ENCODE measurements around the gene HOXC9.

HOXC9 gene

GRCh38 chr12:54000116-54001114, at the start of gene HOXC9:
TSS of gene HOXC9 (plus strand) at chr12:54000161. CDS start at chr12:54000189, 28 bp downstream.
- DNase-seq: no peak

GRCh38 chr12:53950437-53950773, 49.6 kb upstream of the HOXC9 start:
- DNase-seq: no peak

DNA sequence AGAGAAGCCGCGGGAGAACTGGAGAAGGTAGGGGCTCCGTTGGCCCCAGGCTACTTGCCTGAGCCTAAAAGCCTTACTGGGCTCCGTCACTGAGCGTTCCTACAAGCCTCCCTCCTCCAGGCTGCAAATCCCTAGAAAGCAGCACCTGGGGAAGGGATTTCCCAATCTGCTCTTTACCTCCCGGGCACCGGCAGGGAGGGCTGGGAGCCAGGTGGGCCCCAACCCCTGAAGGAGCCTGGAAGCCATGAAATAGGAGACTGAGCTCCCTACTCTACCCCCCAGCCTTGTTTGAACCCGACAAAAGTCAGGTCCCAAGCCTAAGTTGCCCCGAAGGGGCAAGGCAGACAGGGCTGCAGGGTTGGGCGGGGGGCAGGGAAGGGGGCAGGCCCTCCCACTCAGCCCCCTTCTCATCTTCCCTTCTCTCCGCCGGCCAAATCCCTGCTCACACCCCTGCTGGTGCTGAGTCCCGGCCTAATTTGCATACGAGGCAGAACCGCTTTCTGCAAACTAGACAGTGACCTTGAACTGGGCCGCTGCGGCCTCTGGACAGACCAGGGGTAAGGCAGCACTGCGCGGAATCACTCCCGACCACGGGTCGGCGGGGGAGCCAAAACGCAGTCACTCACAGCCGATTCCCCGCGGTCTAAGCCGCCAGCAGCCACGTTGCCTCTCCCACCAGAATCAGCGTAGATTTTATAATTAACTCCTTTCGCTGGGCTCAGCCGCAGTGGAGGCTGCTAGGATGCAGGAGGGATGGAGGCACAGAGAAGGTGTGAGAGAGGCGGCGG, 49.0 kb upstream of the HOXC9 start:
- DNase-seq: no peak

- DNase-seq: no peak
Observed at GRCh38 chr12:53951577-53952334, 48.2 kb upstream of the HOXC9 start.

- no peak for DNase-seq
Observed at GRCh38 chr12:53952335-53952694, 47.6 kb upstream of the HOXC9 start.

DNA sequence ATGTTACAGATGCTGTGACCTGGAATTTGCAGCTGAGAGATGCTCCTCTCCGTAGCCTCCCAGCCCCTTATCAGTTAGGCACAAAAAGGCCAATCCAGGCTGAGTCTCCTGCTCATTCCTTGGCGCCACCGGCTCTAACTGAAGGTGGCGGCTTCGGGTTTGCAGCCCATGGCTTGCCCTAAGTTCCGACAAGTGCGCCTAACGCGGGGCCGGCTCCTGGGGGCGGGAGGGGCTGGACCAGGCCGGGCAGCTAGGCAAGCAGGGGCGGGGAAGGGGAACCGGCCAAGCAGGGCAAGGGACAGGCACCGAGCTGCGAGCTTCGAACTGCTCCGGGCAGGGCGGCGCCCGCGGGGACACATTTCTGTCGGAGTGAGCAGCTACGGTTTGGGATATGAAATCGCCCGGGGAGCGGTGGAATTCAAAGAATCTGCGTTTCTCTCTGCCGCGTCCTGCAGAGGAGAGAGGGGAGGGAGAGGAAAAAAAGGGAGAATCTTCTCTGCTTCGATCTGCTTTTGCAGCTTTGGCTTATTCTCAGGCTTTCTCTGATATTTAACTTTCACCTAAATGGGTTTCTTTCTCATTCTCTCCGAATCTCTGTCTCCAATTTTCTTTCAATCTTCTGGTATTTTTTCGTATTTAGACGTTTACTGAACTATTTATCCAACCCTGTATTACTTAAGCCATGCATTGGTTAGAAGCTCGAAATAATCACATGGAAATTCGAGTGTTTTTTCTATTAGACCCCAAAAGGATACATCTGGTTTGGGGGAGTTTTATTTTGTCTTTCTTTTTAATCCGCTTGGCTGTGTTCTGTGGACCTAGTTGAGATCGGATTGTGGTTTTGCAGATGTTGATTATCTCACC, 46.9 kb upstream of the HOXC9 start:
- no peak for DNase-seq

DNA sequence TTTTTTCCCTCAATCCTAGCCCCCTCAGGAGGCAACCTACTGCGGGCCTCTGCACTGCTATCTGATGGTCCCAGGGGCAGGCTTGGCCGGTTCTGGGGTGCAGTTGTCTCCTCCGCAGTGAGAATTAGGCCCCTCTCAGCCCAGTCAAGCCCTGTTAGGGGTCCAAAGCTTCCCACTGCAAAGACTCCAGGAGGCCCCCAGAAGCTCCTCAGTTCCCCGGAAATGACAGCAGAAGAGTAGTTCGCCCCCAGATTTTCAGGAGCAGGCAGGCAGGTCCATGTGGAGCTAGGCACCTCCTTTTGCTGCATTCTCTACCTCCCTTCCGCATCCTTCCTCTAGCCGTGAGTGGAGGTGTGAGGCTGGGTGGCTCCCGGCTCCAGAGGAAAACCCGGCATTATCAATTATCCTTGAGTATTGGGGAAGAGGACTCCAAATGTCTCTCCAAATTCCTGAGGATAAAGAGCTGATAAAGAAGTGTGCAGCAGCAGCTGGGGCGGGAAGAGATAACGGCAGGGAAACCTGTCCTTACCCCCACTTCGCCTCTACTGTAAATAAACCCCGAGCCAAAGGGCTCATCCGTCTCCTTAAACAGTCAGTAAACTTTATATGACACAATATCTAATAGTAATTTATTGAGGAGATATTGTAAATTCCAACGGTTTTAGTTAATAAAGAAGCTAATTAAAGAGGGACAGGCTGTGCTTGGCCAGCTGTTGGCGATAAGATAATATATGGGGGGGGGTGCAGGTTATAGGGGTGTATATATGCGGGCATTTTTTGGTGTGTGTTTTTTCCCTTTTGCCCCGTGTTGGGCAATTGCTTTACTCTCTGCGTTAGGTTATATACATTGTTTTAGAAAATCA, 45.9 kb upstream of the HOXC9 start:
- DNase-seq: no peak

- no peak for DNase-seq
Observed at GRCh38 chr12:53954694-53955035, 45.3 kb upstream of the HOXC9 start, which contains the start of gene HOXC12. TSS of gene HOXC12 (plus strand) at chr12:53954903. CDS start at chr12:53954930, 27 bp downstream.

DNA sequence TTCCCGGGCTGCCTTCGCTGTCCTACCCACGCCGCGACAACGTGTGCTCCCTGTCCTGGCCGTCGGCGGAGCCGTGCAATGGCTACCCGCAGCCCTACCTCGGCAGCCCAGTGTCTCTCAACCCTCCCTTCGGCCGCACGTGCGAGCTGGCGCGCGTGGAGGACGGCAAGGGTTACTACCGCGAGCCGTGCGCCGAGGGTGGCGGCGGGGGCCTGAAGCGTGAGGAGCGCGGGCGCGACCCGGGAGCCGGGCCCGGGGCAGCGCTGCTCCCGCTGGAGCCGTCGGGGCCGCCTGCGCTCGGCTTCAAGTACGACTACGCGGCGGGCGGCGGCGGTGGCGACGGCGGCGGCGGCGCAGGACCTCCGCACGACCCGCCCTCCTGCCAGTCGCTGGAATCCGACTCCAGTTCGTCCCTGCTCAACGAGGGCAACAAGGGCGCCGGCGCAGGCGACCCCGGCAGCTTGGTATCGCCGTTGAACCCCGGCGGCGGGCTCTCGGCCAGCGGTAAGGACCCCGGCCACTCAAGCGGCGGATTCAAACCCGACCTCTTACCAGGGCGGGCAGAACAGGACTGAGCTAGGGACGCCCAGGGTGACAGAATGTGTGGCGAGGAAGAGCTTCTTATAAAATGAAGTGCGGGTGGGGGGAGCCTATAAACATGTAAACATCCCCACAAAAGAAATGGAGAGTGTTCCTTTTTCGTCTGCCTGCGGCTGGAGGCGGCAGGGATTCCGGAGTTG, 44.8 kb upstream of the HOXC9 start:
- DNase-seq: no peak

DNA sequence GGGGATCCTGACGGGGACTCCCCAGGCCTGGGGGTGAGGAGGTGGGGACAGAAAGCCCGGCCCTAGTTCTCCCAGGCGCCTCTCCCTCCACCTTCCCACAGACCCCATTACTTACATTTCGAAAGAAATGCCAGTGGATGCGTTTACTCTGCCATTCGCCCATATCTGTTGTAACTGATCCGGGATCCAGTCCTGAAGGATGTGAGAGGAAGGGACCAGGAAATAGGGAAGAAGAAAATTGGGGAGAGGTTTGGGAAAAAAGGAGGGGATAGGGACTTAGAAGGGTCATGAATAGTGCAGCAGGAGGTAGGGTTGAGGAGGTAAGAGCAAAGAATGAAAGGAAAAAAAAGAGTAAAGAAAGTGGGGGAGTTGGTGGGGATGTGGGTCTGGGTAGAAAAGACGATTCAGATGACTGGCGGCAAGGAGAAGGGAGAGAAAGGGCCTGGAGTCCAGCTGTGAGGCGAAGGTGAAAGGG, 44.1 kb upstream of the HOXC9 start:
- DNase-seq: no peak

DNA sequence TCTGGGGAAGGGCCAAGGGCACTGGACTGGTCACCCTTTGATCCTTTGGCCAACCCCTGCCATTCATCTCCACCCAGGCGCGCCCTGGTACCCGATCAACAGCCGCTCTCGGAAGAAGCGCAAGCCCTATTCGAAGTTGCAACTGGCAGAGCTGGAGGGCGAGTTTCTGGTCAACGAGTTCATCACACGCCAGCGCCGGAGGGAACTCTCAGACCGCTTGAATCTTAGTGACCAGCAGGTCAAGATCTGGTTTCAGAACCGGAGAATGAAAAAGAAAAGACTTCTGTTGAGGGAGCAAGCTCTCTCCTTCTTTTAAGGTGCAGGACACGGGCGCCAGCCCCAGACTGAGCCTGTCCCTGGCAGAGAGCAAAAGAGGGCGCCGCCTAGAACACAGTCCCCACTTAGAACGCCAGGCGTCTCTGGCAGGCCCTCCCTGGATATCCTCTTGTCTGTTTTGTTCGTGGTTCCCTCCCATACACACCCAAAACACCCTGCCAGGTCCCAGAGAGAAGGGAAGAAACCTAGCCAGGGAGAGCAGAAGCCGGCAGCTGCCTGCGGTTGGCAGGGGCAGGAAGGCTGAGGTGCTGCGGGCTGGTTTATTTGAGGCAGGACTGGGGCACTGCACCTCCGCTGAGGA, 43.6 kb upstream of the HOXC9 start:
- no peak for DNase-seq

- DNase-seq: no peak
Observed at GRCh38 chr12:53956914-53957536, 42.9 kb upstream of the HOXC9 start.

GRCh38 chr12:53958128-53958527, 41.8 kb upstream of the HOXC9 start:
- DNase-seq: no peak

DNA sequence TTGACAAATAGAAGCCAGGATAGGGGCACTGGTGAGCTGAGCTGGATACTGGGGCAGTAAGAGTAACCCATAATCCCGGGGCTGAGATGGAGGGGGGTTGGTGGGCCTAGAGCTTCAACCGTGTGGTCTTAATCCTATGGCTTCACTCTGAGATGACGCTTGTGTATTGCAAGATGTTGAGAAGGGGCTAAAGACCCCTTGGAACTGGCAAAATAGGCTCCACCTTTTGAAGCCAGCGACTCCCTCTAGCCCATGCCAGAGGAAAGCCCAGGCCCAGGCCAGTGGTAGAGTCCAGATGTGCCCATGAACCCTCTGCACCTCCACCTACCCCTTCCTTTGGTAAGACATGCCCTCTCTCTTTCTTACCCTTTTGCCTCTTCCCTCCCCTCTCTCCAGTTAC, 40.6 kb upstream of the HOXC9 start:
- DNase-seq: no peak

GRCh38 chr12:53960187-53961024, 39.6 kb upstream of the HOXC9 start:
- no peak for DNase-seq

DNA sequence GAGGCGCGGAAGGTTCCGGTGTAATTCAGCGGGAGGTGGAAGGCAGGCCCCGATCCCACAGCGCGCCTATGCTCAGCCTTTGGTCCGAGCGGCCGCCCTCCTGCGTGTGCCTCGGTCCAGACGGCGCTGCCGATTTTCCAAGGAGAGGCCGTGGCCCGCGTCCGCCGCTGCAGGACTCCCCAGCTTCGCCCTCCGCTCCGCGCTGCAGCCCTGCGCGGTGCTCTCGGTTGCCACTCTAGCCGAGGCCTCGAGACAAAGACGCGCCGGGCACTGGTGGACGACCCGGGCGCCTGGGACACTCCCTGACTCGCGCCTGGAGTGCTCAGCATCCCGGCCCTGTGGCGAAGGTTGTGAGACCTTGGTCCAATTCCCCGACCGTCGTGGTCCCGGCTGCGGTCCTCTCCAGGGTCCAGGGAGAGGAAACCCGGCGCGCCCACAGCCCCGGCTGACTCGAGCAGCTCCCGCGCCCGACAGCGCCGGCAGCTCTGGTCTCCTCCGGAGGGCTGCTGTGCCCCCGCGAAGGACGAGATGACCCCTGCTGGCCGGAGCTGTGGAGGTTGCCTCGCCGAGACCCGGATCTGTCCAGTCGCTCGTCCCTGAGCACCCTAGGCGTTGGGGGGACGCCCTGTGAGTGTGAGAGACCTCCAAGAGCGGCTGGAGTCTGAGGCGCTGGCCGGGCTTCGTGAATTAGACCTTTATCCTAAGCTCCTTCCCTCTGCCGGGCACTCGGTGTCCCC, 38.8 kb upstream of the HOXC9 start:
- DNase-seq: no peak

- DNase-seq: no peak
Observed at GRCh38 chr12:53963005-53963404, 37.0 kb upstream of the HOXC9 start.
